Left ventricle myocardium inferior (tissue), 1 donor: ENCODE results near the gene CNN3. TPM values are rescaled to one million over a fixed set of nuclear protein-coding genes. Genes with fewer than 3 reads are reported as not detected.

Experiments
- DNase-seq: peaks from one replicate; pipeline ENCODE4 v3.0.0-alpha.2; 2020
- H3K27ac ChIP-seq: fragments of 200-600 bp; replicated peaks from 2 replicates; pipeline ENCODE4 v1.8.0; 2021
- H3K27me3 ChIP-seq: fragments of 200-600 bp; 2 replicates; pipeline ENCODE4 v1.8.0; 2021; ENCODE audit warnings: low read depth
- H3K36me3 ChIP-seq: fragments of 200-600 bp; 2 replicates; pipeline ENCODE4 v1.8.0; 2021
- H3K4me1 ChIP-seq: fragments of 200-600 bp; 2 replicates; pipeline ENCODE4 v1.8.0; 2021
- H3K4me3 ChIP-seq: fragments of 200-600 bp; 2 replicates; pipeline ENCODE4 v1.8.0; 2021; ENCODE audit warnings: mild to moderate bottlenecking, moderate library complexity
- H3K9me3 ChIP-seq: fragments of 200-600 bp; replicated peaks from 2 replicates; pipeline ENCODE4 v1.8.0; 2021
- CTCF ChIP-seq: fragments of 200-600 bp; IDR thresholded peaks from 2 replicates; pipeline ENCODE4 v1.8.0; 2021; ENCODE audit warnings: antibody characterized with exemption, mild to moderate bottlenecking, borderline replicate concordance
- intact Hi-C: fragments of 100-400 bp; cut with micrococcal nuclease; formaldehyde crosslinking; loops from one replicate; pipeline ENCODE4 v1.11.0; 2022
- long read RNA-seq: library from polyadenylated mRNA; unstranded; transcript quantifications from one replicate; pipeline ENCODE4 v2.0.0, GENCODE V29; 2021
- total RNA-seq: library from RNA; stranded (reverse); fragmentation: NEBNext Ultra II Directional; extraction: Animal tissue kit (Norgen Biotek cat#: 25700); gene quantifications from one replicate; pipeline ENCODE4 v1.2.1, GENCODE V29; 2021
- donor health status: DM: no; HTN: yes; CAD: no; lungs with severe emphysema.

CNN3 gene
- 67.9 TPM for total RNA-seq
- long read RNA-seq, transcript CNN3-201 (7 exons, 2,165 nt): major isoform, 205 of 220 reads
- long read RNA-seq, partial matches to known transcripts: 1 of 220 reads
- long read RNA-seq, other reads (novel, unspliced or antisense): 14 of 220 reads

DNA sequence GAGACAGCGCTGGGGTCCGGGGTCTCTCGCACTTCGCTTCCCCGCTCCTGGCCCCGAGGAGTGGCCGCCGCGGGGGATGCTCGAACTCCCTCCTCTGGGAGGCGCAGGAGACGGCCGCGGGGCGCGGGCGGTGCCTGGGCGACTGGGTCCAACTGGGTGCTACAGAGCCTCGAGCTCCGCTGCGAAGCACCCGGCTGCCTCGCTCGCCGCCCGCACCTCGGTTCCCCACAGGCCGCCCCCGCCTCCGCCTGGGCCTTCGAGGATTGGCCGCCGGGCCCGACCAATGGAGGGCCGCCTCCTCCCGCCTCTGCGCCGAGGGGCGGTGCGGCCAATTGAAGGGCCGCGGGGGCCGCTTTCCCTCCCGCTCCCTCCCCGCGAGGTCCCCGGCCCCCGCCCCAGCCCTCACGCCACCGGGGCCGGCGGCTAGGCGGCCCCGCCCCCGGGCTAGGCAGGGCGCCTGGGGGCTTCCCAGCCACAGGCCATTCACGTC lies at the start of gene CNN3:
Gene CNN3, minus strand, starts transcription at position 196 of the 490 bp plus-strand sequence. CDS start 216 bp downstream, outside the sequence.
- Histone ChIP-seq H3K4me3 (peak within 1 kb of the TSS; percentile 80), H3K4me1 (peaks cover 79% of the 10 kb centered on the region), H3K27me3 (no peaks in the 10 kb centered on the region), H3K36me3 (no peaks in the 10 kb centered on the region), H3K27ac (peak within 1 kb of the TSS; percentile 95), H3K9me3 (no peaks in the 10 kb centered on the region)
- TF ChIP-seq CTCF: no peak
- DNase-seq: peak; percentile 93
- intact Hi-C loops: loop anchor here (10.0 kb wide), 1 partner anchor 108 kb away; no protein-coding TSS in a partner anchor

DNA sequence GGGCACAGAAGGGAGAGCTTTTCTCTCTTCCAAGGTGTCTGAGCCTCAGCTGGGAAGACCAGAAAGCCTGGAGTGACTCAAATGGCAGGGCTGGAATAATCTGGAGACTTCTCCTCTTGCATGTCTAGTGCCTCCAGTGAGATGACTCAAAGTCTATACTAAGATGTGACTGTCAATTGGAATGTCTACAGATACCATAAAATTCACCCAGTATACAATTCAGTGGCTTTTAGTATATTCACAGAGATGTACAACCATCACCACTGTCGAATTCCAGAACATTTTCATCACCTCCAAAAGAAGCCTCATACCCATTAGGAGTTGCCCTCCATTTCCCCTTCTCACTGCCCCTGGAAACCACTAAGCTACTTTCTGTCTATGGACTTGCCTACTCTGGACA lies 47.9 kb upstream of the CNN3 start:
- no peak for DNase-seq
- Histone ChIP-seq H3K4me3 (no peak overlapping the region), H3K9me3 (no peaks in the 10 kb centered on the region), H3K27me3 (no peaks in the 10 kb centered on the region), H3K27ac (peak overlapping the region; percentile 75), H3K36me3 (no peaks in the 10 kb centered on the region), H3K4me1 (peaks cover 44% of the 10 kb centered on the region)
- intact Hi-C loops: no loop called here
- no peak for TF ChIP-seq CTCF

GRCh38 chr1:94974241-94974640 lies 47.3 kb upstream of the CNN3 start:
- intact Hi-C loops: no loop called here
- H3K36me3 ChIP-seq: no peaks in the 10 kb centered on the region
- no peaks in the 10 kb centered on the region for H3K9me3 ChIP-seq
- peaks cover 38% of the 10 kb centered on the region for H3K4me1 ChIP-seq
- DNase-seq: no peak
- TF ChIP-seq CTCF: no peak
- no peaks in the 10 kb centered on the region for H3K27me3 ChIP-seq
- H3K27ac ChIP-seq: peak overlapping the region; percentile 75
- no peak overlapping the region for H3K4me3 ChIP-seq

DNA sequence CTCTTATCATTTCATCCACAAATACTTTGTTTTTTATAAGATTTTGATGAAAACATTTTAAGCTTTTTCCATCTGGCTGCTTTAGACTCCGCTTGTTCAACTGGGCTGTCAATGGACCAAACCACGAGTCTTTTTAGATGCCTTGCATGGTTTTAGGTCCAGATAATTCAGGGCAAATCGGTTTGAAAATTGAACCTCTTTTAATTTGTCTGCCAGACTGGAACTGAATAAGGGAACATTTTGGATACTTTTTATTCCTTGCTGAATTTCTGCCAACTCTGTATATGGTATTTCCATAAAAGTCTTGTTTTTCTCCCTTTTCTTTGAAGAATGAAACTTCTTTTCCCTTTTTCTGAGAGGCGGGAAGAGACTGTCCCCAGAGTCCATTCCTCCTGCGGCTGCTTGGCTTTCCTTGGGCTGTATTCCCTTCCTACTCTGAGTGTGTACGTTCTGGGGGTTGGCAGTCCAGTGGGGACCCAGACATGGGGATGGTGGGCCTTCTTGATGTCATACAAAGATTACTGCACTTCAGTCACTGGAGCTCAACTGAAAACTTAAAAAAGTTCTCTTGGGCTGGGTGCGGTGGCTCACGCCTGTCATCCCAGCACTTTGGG lies 46.5 kb upstream of the CNN3 start:
- Histone ChIP-seq H3K4me3 (no peak overlapping the region), H3K36me3 (no peaks in the 10 kb centered on the region), H3K9me3 (no peaks in the 10 kb centered on the region), H3K27ac (peak overlapping the region; percentile 75), H3K27me3 (no peaks in the 10 kb centered on the region), H3K4me1 (peaks cover 36% of the 10 kb centered on the region)
- no peak for DNase-seq
- intact Hi-C loops: no loop called here
- no peak for TF ChIP-seq CTCF

GRCh38 chr1:94971491-94971924 lies 44.6 kb upstream of the CNN3 start:
- Histone ChIP-seq H3K4me3 (no peak overlapping the region), H3K9me3 (no peaks in the 10 kb centered on the region), H3K27ac (peak overlapping the region; percentile 75), H3K4me1 (peaks cover 36% of the 10 kb centered on the region), H3K27me3 (no peaks in the 10 kb centered on the region), H3K36me3 (no peaks in the 10 kb centered on the region)
- DNase-seq: no peak
- intact Hi-C loops: no loop called here
- no peak for TF ChIP-seq CTCF
